Pulmonary artery endothelial cell (primary cell): Measurements from ENCODE around the gene AK4. TPM values are rescaled to one million over a fixed set of nuclear protein-coding genes. Genes with fewer than 3 reads are reported as not detected.
A peak's percentile ranks its signal among the peaks of the same experiment; 100 is the strongest.
"Not testable (repeated sequence)": the region's sequence is repeated elsewhere in the genome, so short reads cannot be mapped to it uniquely, and the experiment has no call there.

ENCODE experiments used
- DNase-seq: peaks from one replicate; pipeline ENCODE4 v3.0.0-alpha.2; 2011; ENCODE audit warnings: low read depth, low spot score
- total RNA-seq: library from RNA; depleted of rRNA; stranded (reverse); fragments of >200 nt; gene quantifications from 2 replicates; pipeline ENCODE4 v1.2.3, GENCODE V29; 2014

AK4 gene
- 28.1 and 40.6 TPM in 2 replicates for total RNA-seq

GRCh38 chr1:65148178-65148547, at the start of gene AK4:
TSS of gene AK4 (plus strand) at chr1:65148203. CDS start at chr1:65148408, 205 bp downstream.
- DNase-seq: not testable (repeated sequence)

DNA sequence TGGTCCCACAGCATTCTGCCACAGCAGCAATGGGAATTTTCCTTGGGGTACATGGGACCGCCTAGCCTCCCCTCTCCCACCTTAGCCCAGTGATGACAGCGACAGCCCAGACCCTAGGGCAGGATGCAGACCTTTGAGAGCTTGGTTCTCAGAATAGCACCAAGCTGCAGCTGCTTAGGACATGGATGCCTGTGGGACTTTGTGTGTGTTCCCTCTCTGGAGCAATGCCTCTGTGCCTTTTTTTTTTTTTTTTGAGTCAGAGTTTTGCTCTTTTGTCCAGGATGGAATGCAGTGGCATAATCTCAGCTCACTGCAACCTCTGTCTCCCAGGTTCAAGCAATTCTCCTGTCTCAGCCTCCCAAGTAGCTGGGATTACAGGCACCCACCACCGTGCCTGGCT, 44.2 kb upstream of the AK4 start:
- DNase-seq: no peak

DNA sequence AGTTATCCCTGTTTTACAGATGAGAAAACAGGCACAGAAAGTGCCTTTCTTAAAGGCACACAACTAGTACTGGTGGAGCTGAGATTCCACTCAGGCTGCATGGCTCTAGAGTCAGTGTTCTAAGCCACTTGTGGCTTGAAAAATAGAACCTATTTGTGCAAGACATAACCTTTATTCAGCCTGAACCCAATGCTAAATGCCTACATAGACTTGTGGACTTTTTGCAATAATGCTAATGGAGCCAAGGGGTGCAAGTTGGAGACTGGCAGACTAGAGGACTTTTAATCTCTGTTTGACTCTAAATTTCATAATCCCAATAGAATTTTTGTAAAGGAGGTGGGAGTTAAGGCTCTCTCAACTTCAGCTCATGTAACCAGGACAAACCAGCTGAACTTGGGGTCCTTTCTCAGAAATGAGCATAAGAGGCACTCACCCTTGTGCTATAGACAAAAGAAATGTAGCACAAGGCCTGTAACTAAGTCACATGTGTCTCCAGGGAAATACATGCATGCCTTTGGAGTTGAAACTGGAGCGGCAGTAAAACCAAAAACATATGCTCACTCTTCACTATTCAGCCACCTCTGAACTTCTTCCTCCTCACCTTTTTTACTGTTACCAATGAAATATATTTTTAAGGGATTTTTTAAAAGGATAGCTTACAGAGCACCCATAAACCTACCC, 43.0 kb upstream of the AK4 start:
- DNase-seq: no peak

GRCh38 chr1:65105596-65105995, 42.4 kb upstream of the AK4 start:
- no peak for DNase-seq

DNA sequence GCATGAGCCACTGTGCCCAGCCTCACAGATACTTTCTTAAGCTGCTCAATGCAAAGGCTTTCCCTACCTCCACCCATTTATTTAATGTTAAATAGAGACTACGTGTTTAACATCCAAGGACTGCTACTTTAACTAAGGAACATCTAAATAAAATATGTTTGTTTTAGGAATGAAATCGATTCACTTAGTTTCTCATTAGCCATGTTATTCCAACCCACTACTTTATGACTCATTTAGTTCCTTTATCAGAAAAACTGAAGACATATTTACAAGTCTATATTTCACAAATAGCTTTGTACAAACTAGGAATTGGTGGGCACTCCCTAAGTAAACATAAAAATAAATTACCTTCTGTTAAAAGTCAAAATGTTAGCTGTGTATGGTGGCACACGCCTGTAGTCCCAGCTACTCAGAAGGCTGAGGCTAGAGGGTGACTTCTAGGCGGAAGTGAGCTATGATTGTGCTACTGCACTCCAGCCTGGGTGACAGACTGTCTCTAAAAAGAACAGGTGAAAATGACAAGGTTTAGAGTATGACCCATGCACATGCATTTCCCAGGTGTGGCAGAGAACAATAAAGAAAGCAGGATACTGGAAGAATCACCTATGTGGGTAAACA, 39.9 kb upstream of the AK4 start:
- DNase-seq: no peak

DNA sequence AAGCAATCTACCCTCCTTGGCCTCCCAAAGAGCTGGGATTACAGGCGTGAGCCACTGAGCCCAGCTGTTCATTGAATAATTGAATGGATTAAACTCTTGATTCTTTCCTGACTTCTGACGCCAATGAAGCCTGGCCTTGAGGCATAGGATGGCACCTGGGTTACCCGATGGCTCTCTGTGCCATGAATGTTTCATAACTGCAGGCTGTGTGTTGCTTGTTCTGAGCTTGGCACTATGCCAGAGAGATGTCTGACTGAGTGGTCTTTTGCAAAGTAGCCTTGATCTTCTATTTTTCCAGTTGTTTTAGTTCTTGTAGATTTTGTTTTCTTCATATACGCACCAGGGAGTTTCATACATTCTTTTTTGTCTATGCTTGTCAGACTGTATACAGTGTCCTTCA, 38.5 kb upstream of the AK4 start:
- no peak for DNase-seq

GRCh38 chr1:65112811-65113210, 35.2 kb upstream of the AK4 start:
- no peak for DNase-seq

DNA sequence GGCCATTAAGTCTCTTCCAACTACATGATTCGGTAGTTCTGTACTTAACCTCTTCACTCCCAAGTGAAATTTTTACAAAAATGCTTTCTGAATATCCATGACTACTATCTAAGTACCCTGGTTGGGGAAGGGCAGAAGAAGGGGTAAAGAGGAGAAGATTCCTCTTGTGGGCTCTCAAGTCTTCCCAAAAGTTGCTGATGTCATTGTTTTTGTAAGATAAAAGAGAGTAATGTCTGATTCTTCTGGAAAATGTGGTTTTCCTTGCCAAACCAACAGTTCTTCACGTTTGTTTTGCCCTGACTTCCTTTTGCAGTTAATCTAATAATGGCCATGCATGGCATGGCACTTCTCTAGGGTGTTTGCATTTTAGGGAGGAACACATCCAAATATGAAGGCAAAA, 34.7 kb upstream of the AK4 start:
- DNase-seq: no peak

- DNase-seq: peak; percentile 49
These were observed 33.7 kb upstream of the AK4 start for GRCh38 chr1:65114322-65114721.

DNA sequence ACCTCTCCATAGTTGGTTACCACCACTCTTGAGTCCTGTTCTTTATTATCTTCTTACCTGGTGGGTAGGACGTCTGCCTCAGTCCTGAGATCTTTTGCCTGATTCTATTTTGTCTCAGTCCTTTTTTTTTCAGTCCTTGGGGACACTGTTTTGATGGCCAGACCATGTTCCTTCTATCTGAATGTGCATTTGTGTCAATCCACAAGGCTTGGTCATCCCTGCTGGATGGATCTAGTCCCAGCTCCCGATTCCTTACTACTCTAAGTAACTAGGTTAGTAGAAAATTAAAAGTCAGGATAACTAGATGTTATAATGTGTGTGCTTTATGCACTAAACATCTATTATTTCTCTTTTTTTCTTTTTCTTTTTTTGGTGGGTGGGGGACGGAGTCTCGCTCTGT, 28.1 kb upstream of the AK4 start:
- DNase-seq: no peak

DNA sequence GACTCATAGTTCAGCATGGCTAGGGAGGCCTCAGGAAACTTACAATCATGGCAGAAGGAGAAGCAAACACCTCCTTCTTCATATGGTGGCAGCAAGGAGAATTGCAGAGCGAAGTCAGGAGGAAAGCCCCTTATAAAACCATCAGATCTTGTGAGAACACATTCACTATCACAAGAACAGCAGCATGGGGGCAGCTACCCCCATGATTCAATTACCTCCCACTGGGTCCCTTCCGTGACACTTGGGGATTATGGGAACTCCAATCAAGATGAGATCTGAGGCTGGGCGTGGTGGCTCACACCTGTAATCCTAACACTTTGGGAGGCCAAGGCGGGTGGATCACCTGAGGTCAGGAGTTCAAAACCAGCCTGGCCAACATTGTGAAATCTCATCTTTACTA, 18.9 kb upstream of the AK4 start:
- DNase-seq: not testable (repeated sequence)

- DNase-seq: no peak
These were observed 9.5 kb upstream of the AK4 start for GRCh38 chr1:65138524-65138923.

GRCh38 chr1:65139793-65140192, 8.2 kb upstream of the AK4 start:
- not testable (repeated sequence) for DNase-seq

- no peak for DNase-seq
These were observed 6.6 kb upstream of the AK4 start for GRCh38 chr1:65141394-65141793.

GRCh38 chr1:65141918-65142317, 6.1 kb upstream of the AK4 start:
- no peak for DNase-seq

DNA sequence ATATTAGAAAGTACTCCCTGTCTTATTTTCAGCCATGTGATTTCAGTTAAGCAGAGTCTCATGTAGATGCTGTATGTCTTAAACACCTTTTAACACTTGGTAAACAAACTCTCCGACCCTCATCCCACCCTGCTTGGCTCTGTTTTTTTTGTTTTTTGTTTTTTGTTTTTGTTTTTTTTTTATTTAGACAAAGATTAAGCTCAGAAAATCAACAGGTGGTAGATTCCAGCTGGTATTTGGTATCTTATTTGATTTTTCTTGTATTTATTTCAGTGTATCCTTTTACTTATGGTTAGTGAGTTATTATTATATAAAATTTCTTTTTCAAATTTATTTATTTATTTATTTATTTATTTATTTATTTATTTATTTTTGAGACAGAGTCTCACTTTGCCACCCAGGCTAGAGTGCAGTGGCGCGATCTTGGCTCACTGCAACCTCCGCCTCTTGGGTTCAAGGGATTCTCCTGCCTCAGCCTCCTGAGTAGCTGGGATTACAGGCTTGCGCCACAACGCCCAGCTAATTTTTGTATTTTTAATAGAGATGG, 4.8 kb upstream of the AK4 start:
- DNase-seq: not testable (repeated sequence)

GRCh38 chr1:65146908-65147423, 1.0 kb upstream of the AK4 start:
- DNase-seq: no peak

GRCh38 chr1:65147424-65148177, 402 bp upstream of the AK4 start:
- DNase-seq: no peak

DNA sequence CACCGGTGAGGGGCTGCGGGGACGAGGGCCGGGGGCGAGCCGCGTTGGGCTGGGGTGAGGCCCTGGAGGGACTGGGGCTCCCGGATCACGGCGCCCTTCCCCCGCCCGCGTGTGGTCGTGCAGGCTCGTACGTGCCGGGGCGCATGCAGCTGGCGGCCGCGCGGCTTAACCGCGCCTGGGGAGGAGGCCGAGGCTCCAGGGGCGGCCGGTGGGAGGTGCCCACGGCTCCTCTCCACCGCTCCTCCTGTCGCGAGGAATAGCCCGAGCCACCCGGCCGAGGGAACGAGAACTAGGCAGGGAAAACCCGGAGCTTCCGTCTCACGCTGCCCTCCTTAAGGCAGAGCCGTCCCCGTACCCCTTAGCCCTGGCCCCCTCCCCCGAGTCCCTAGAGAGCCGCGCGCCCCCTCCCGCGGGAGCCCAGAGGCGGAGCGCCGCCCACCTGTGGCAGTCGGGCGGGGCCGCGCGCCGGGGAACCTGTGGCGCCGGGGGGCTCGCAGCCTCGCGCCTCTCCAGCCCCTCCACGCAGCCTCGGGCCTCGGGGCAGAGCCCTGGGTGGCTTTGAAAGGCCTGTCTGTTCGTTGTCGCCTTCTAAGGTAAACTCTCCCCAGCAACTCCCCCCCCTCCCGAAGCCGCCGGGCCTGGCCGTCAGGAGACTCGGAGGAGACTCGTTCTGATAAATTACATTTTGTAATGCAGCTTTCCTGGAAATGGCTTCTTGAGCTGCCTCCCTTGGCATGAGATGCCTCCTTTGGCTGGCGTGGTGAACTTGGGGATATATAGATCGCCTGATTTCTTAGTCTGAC, 746 bp downstream of the AK4 start:
- no peak for DNase-seq

GRCh38 chr1:65149351-65150107, 1.5 kb downstream of the AK4 start:
- no peak for DNase-seq

GRCh38 chr1:65150108-65150463, 2.1 kb downstream of the AK4 start:
- no peak for DNase-seq
